Trophoblast cell (in vitro differentiated cells and primary cell): ENCODE measurements around the gene METTL15.

Source experiments
- DNase-seq, 2 donors: peaks; one replicate each; pipeline ENCODE4 v3.0.0-alpha.2; 2016
- H2AFZ ChIP-seq: 2 replicates; pipeline ENCODE4 v1.6.1; 2013; ENCODE audit warnings: low read length, moderate library complexity, mild to moderate bottlenecking; ENCODE audit not compliant: insufficient read depth, poor library complexity
- H2AK5ac ChIP-seq: 2 replicates; pipeline ENCODE4 v1.6.1; 2013; ENCODE audit warnings: mild to moderate bottlenecking, low read length
- H2BK120ac ChIP-seq: 2 replicates; pipeline ENCODE4 v1.6.1; 2013; ENCODE audit warnings: low read length, mild to moderate bottlenecking, moderate library complexity; ENCODE audit not compliant: insufficient read depth, poor library complexity
- H2BK12ac ChIP-seq: 2 replicates; pipeline ENCODE4 v1.6.1; 2013; ENCODE audit warnings: mild to moderate bottlenecking, low read length, moderate library complexity
- H2BK5ac ChIP-seq: 2 replicates; pipeline ENCODE4 v1.6.1; 2013; ENCODE audit warnings: low read length, low read depth, moderate library complexity, mild to moderate bottlenecking; ENCODE audit not compliant: poor library complexity
- H3K14ac ChIP-seq: 2 replicates; pipeline ENCODE4 v1.6.1; 2013; ENCODE audit warnings: mild to moderate bottlenecking, low read length
- H3K18ac ChIP-seq: 2 replicates; pipeline ENCODE4 v1.6.1; 2013; ENCODE audit warnings: mild to moderate bottlenecking, low read length
- H3K23ac ChIP-seq: 2 replicates; pipeline ENCODE4 v1.6.1; 2013; ENCODE audit warnings: low read length
- H3K27ac ChIP-seq: 2 replicates; pipeline ENCODE4 v1.5.1; 2013; ENCODE audit warnings: low read depth, mild to moderate bottlenecking, inconsistent platforms, low read length, moderate library complexity
- H3K27me3 ChIP-seq: 2 replicates; pipeline ENCODE4 v1.6.1; 2013; ENCODE audit warnings: inconsistent platforms, mild to moderate bottlenecking, low read length, moderate library complexity; ENCODE audit not compliant: insufficient read depth
- H3K36me3 ChIP-seq, 2 experiments: 1 replicate in 1 of 2; 2 replicates in 1 of 2; pipeline ENCODE4 v1.6.1; 2013; ENCODE audit warnings: low read length in 2 of 2, mild to moderate bottlenecking in 2 of 2, moderate library complexity in 1 of 2; ENCODE audit not compliant: insufficient read depth in 2 of 2, control insufficient read depth in 1 of 2
- H3K4ac ChIP-seq: 2 replicates; pipeline ENCODE4 v1.6.1; 2013; ENCODE audit warnings: low read depth, mild to moderate bottlenecking, low read length, moderate library complexity
- H3K4me1 ChIP-seq, 2 experiments: 1 replicate in 1 of 2; 2 replicates in 1 of 2; pipeline ENCODE4 v1.6.1; 2013; ENCODE audit warnings: low read length in 2 of 2, mild to moderate bottlenecking in 2 of 2, moderate library complexity in 1 of 2; ENCODE audit not compliant: insufficient read depth in 2 of 2, control insufficient read depth in 1 of 2
- H3K4me2 ChIP-seq: 2 replicates; pipeline ENCODE4 v1.6.1; 2013; ENCODE audit warnings: inconsistent platforms, mild to moderate bottlenecking, low read length, moderate library complexity
- H3K4me3 ChIP-seq: 2 replicates; pipeline ENCODE4 v1.5.1; 2013; ENCODE audit warnings: mild to moderate bottlenecking, low read depth, low read length, inconsistent platforms
- H3K79me1 ChIP-seq: one replicate; pipeline ENCODE4 v1.6.1; 2013; ENCODE audit warnings: low read length
- H3K79me2 ChIP-seq: 2 replicates; pipeline ENCODE4 v1.6.1; 2013; ENCODE audit warnings: low read length, mild to moderate bottlenecking; ENCODE audit not compliant: control insufficient read depth, insufficient read depth, poor library complexity
- H3K9ac ChIP-seq: 2 replicates; pipeline ENCODE4 v1.6.1; 2013; ENCODE audit warnings: mild to moderate bottlenecking, low read length
- H3K9me3 ChIP-seq: 2 replicates; pipeline ENCODE4 v1.6.1; 2013; ENCODE audit warnings: low read depth, mild to moderate bottlenecking, control low read depth, inconsistent platforms, low read length; ENCODE audit not compliant: insufficient read depth
- H4K12ac ChIP-seq: 2 replicates; pipeline ENCODE4 v1.6.1; 2013; ENCODE audit warnings: low read depth, mild to moderate bottlenecking, low read length, moderate library complexity
- H4K8ac ChIP-seq: 2 replicates; pipeline ENCODE4 v1.6.1; 2013; ENCODE audit warnings: low read depth, mild to moderate bottlenecking, low read length, moderate library complexity
- H4K91ac ChIP-seq: one replicate; pipeline ENCODE4 v1.6.1; 2013; ENCODE audit warnings: low read depth, mild to moderate bottlenecking, low read length, moderate library complexity
- WGBS: extraction: QIAGEN DNeasy Blood & Tissue Kit; methylation state at CpG from one replicate; pipeline ENCODE4 v1.1.7; 2013; ENCODE audit warnings: missing lambda C conversion rate; ENCODE audit not compliant: insufficient read length, insufficient coverage; ENCODE audit errors: extremely low coverage; 5-methylcytosine and 5-hydroxymethylcytosine counted together

METTL15 gene

GRCh38 chr11:28139841-28140415 is 31.7 kb downstream of the METTL15 start:
- no peak overlapping the region for H2AK5ac ChIP-seq
- H3K9ac ChIP-seq, result no peak overlapping the region
- H3K27ac ChIP-seq, result no peak overlapping the region
- H2BK12ac ChIP-seq, result no peak overlapping the region
- no peak overlapping the region for H4K8ac ChIP-seq
- H3K36me3 ChIP-seq, result peaks cover 3 to 10% of the 10 kb centered on the region in 2 experiments
- H4K12ac ChIP-seq, result no peak overlapping the region
- no peak for DNase-seq
- no peak overlapping the region for H3K14ac ChIP-seq
- WGBS, result no CpG with 5 or more reads among the region's 5 CpGs
- no peak overlapping the region for H3K18ac ChIP-seq
- no peaks in the 10 kb centered on the region for H3K79me1 ChIP-seq
- no peaks in the 10 kb centered on the region for H3K4me1 ChIP-seq
- H2BK120ac ChIP-seq, result no peak overlapping the region
- no peaks in the 10 kb centered on the region for H3K27me3 ChIP-seq
- no peak overlapping the region for H4K91ac ChIP-seq
- peaks cover 12% of the 10 kb centered on the region for H3K9me3 ChIP-seq
- peak overlapping the region; percentile 53 for H3K4me3 ChIP-seq
- H2AFZ ChIP-seq, result no peak overlapping the region
- no peak overlapping the region for H2BK5ac ChIP-seq
- no peak overlapping the region for H3K4me2 ChIP-seq
- H3K4ac ChIP-seq, result no peak overlapping the region
- no peak overlapping the region for H3K23ac ChIP-seq
- H3K79me2 ChIP-seq, result no peaks in the 10 kb centered on the region

GRCh38 chr11:28140689-28141455 is 32.7 kb downstream of the METTL15 start:
- no peak overlapping the region for H3K4ac ChIP-seq
- no peak overlapping the region for H2AFZ ChIP-seq
- H3K4me3 ChIP-seq, result no peak overlapping the region
- H3K36me3 ChIP-seq, result peaks cover 3 to 10% of the 10 kb centered on the region in 2 experiments
- no peak overlapping the region for H2BK5ac ChIP-seq
- no peaks in the 10 kb centered on the region for H3K27me3 ChIP-seq
- no peak overlapping the region for H4K12ac ChIP-seq
- H2AK5ac ChIP-seq, result no peak overlapping the region
- no peak overlapping the region for H4K8ac ChIP-seq
- WGBS, result no CpG with 5 or more reads among the region's 9 CpGs
- no peaks in the 10 kb centered on the region for H3K79me2 ChIP-seq
- no peaks in the 10 kb centered on the region for H3K79me1 ChIP-seq
- H3K4me1 ChIP-seq, result no peaks in the 10 kb centered on the region
- H2BK12ac ChIP-seq, result no peak overlapping the region
- H3K4me2 ChIP-seq, result no peak overlapping the region
- no peak overlapping the region for H3K23ac ChIP-seq
- no peak overlapping the region for H2BK120ac ChIP-seq
- H3K9ac ChIP-seq, result no peak overlapping the region
- H3K14ac ChIP-seq, result no peak overlapping the region
- no peak overlapping the region for H4K91ac ChIP-seq
- no peak overlapping the region for H3K27ac ChIP-seq
- H3K9me3 ChIP-seq, result peaks cover 12% of the 10 kb centered on the region
- no peak overlapping the region for H3K18ac ChIP-seq
- peak; percentile 40 to 76 for DNase-seq

GRCh38 chr11:28142724-28143123 is 34.5 kb downstream of the METTL15 start:
- no peaks in the 10 kb centered on the region for H3K79me2 ChIP-seq
- no peaks in the 10 kb centered on the region for H3K4me1 ChIP-seq
- peaks cover 12% of the 10 kb centered on the region for H3K9me3 ChIP-seq
- H3K23ac ChIP-seq, result no peak overlapping the region
- H3K36me3 ChIP-seq, result peaks cover 3 to 10% of the 10 kb centered on the region in 2 experiments
- no peak overlapping the region for H3K9ac ChIP-seq
- H3K4me3 ChIP-seq, result no peak overlapping the region
- H3K79me1 ChIP-seq, result no peaks in the 10 kb centered on the region
- no peak overlapping the region for H4K8ac ChIP-seq
- DNase-seq, result peak in 1 of 2 donors; percentile 6
- H2BK120ac ChIP-seq, result no peak overlapping the region
- no peak overlapping the region for H4K91ac ChIP-seq
- H3K4me2 ChIP-seq, result no peak overlapping the region
- no peak overlapping the region for H3K18ac ChIP-seq
- no peak overlapping the region for H2AFZ ChIP-seq
- H3K27ac ChIP-seq, result no peak overlapping the region
- no peak overlapping the region for H3K4ac ChIP-seq
- no peaks in the 10 kb centered on the region for H3K27me3 ChIP-seq
- no CpG with 5 or more reads among the region's 1 CpG for WGBS
- H4K12ac ChIP-seq, result no peak overlapping the region
- H2AK5ac ChIP-seq, result no peak overlapping the region
- H2BK5ac ChIP-seq, result no peak overlapping the region
- H3K14ac ChIP-seq, result no peak overlapping the region
- H2BK12ac ChIP-seq, result no peak overlapping the region

GRCh38 chr11:28144808-28145207 is 36.6 kb downstream of the METTL15 start:
- H3K79me1 ChIP-seq, result no peaks in the 10 kb centered on the region
- H2BK12ac ChIP-seq, result no peak overlapping the region
- DNase-seq, result no peak
- no peak overlapping the region for H4K91ac ChIP-seq
- H3K4ac ChIP-seq, result no peak overlapping the region
- H2AK5ac ChIP-seq, result no peak overlapping the region
- no peaks in the 10 kb centered on the region for H3K4me1 ChIP-seq
- H3K27ac ChIP-seq, result no peak overlapping the region
- WGBS, result no CpG with 5 or more reads among the region's 2 CpGs
- no peak overlapping the region for H4K8ac ChIP-seq
- no peak overlapping the region for H3K4me3 ChIP-seq
- no peak overlapping the region for H3K23ac ChIP-seq
- H2BK5ac ChIP-seq, result no peak overlapping the region
- H3K18ac ChIP-seq, result no peak overlapping the region
- no peaks in the 10 kb centered on the region for H3K27me3 ChIP-seq
- H4K12ac ChIP-seq, result no peak overlapping the region
- peaks cover 5% of the 10 kb centered on the region for H3K9me3 ChIP-seq
- H2AFZ ChIP-seq, result no peak overlapping the region
- no peaks in the 10 kb centered on the region for H3K79me2 ChIP-seq
- peaks cover 2 to 6% of the 10 kb centered on the region in 2 experiments for H3K36me3 ChIP-seq
- H3K9ac ChIP-seq, result no peak overlapping the region
- no peak overlapping the region for H2BK120ac ChIP-seq
- H3K4me2 ChIP-seq, result no peak overlapping the region
- H3K14ac ChIP-seq, result no peak overlapping the region
